GM21825 (cell line): ENCODE results near the gene FUT2.
A peak's percentile ranks its signal among the peaks of the same experiment; 100 is the strongest.

Source experiments
- ATAC-seq: cut with Tn5 transposase; IDR thresholded peaks from one replicate; pipeline ENCODE4 v1.9.1; 2021; ENCODE audit warnings: mild to moderate bottlenecking, moderate library complexity; ENCODE audit not compliant: unreplicated experiment

Gene FUT2

GRCh38 chr19:48724796-48725753 lies 29.3 kb downstream of the FUT2 start:
- ATAC-seq: no peak

- ATAC-seq: no peak
Measured at GRCh38 chr19:48726556-48726955, 30.8 kb downstream of the FUT2 start.

GRCh38 chr19:48728911-48729664 lies 33.3 kb downstream of the FUT2 start:
- no peak for ATAC-seq

- no peak for ATAC-seq
Measured at GRCh38 chr19:48731452-48731851, 35.7 kb downstream of the FUT2 start.

- no peak for ATAC-seq
Measured at GRCh38 chr19:48734625-48735024, 38.9 kb downstream of the FUT2 start.

- ATAC-seq: no peak
Measured at GRCh38 chr19:48735031-48735615, 39.4 kb downstream of the FUT2 start.

- no peak for ATAC-seq
Measured at GRCh38 chr19:48737360-48737998, 41.7 kb downstream of the FUT2 start.

- peak; percentile 78 for ATAC-seq
Measured at GRCh38 chr19:48738557-48739403, 43.0 kb downstream of the FUT2 start.

- no peak for ATAC-seq
Measured at GRCh38 chr19:48739404-48740163, 43.8 kb downstream of the FUT2 start.

GRCh38 chr19:48740164-48740972 lies 44.6 kb downstream of the FUT2 start, which contains the start of gene RASIP1:
Gene RASIP1, minus strand, starts transcription at chr19:48740610. Its CDS starts 328 bp downstream, at chr19:48740282.
- no peak for ATAC-seq

GRCh38 chr19:48741129-48741999 lies 45.6 kb downstream of the FUT2 start:
- no peak for ATAC-seq

- ATAC-seq: no peak
Measured at GRCh38 chr19:48742096-48742495, 46.3 kb downstream of the FUT2 start.

- no peak for ATAC-seq
Measured at GRCh38 chr19:48745208-48745995, 49.6 kb downstream of the FUT2 start.

- no peak for ATAC-seq
Measured at GRCh38 chr19:48746110-48746509, 50.3 kb downstream of the FUT2 start.

- no peak for ATAC-seq
Measured at GRCh38 chr19:48746738-48747575, 51.2 kb downstream of the FUT2 start, which contains the start of gene IZUMO1. Gene IZUMO1, minus strand, starts transcription at chr19:48746909. Its CDS starts 1,050 bp downstream, at chr19:48745859.
